SK-N-MC (cell line): ENCODE results near the gene MYCBP2.

Source experiments
- DNase-seq: peaks from one replicate; pipeline ENCODE4 v3.0.0-alpha.2; 2011; ENCODE audit warnings: low read depth, low spot score
- H3K27ac ChIP-seq: fragments of 200-600 bp; sonication (generic); 2 replicates; pipeline ENCODE4 v1.5.1; 2016; ENCODE audit warnings: mixed run types
- H3K36me3 ChIP-seq: fragments of 200-600 bp; sonication (generic); 2 replicates; pipeline ENCODE4 v1.6.1; 2017; ENCODE audit warnings: antibody characterized with exemption, low read length, mixed read lengths; ENCODE audit not compliant: insufficient read depth
- H3K4me3 ChIP-seq: fragments of 200-600 bp; sonication (generic); 2 replicates; pipeline ENCODE4 v1.5.1; 2016
- H3K9ac ChIP-seq: fragments of 200-600 bp; sonication (generic); 2 replicates; pipeline ENCODE4 v1.8.0; 2017; ENCODE audit warnings: mixed run types, mixed read lengths; ENCODE audit not compliant: insufficient read length
- H3K9me3 ChIP-seq: fragments of 200-600 bp; sonication (generic); 2 replicates; pipeline ENCODE4 v1.6.1; 2017; ENCODE audit warnings: low read depth, mild to moderate bottlenecking, antibody characterized with exemption, low read length, moderate library complexity, mixed read lengths
- EZH2 ChIP-seq: fragments of 200-600 bp; sonication (generic); IDR thresholded peaks from one replicate; pipeline ENCODE4 v1.6.1; 2017; ENCODE audit warnings: antibody characterized with exemption
- FOXP2 ChIP-seq: optimal IDR thresholded peaks from 2 replicates; pipeline ENCODE3; 2011; ENCODE audit warnings: mild to moderate bottlenecking, moderate library complexity; ENCODE audit not compliant: insufficient read depth; ENCODE audit errors: extremely low read length, control extremely low read depth
- POLR2AphosphoS5 ChIP-seq: IDR thresholded peaks from 2 replicates; pipeline ENCODE4 v1.6.1; 2012; ENCODE audit warnings: mild to moderate bottlenecking, low read depth, low read length, borderline replicate concordance

The MYCBP2 gene

DNA sequence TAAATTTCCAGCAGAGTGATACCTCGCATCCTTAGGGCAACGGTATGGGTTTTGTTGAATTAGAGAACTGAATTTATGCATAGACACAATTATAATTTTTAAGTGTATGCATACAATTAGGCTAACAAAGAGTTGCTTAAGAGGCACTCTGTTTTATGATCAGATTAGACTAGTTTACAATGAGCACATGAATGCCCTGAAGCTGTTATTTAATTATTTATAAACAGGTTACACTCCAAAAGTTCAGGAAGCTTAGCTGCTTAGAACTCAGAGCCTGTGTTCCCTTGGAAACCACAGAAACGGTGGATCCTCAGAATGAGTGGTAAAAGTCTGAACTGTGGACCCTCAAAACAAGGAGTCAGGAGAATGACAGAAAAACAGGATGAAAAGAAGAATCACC, 227.5 kb downstream of the MYCBP2 start:
- no peak overlapping the region for H3K4me3 ChIP-seq
- H3K36me3 ChIP-seq: peaks cover 27% of the 10 kb centered on the region
- H3K27ac ChIP-seq: no peak overlapping the region
- no peak for DNase-seq
- TF ChIP-seq FOXP2 (no peak), POLR2AphosphoS5 (no peak)
- no peaks in the 10 kb centered on the region for H3K9me3 ChIP-seq
- H3K9ac ChIP-seq: no peak overlapping the region

DNA sequence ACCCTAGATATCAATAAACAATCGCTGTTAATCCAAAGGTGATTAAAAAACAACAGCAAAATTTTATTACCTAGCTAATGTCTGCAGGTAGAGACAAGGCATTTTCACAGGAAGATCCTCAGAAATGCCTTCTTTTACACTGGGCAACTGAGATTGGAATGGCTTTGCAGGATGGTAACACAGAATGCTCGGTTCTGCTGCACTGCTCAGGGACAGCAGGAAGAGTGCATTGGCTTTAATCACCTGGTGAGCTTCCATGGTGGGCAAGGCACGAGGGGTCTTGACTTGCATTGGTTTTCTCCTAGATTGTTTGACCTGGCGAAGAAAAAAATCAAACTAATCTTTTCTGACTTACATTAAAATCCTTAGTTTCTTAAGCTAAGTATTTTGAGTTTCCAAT, 231.6 kb downstream of the MYCBP2 start:
- TF ChIP-seq POLR2AphosphoS5: no peak
- no peak for TF ChIP-seq FOXP2
- no peak for TF ChIP-seq EZH2
- Histone ChIP-seq H3K9me3 (no peaks in the 10 kb centered on the region), H3K36me3 (peaks cover 37% of the 10 kb centered on the region), H3K4me3 (no peak overlapping the region), H3K27ac (no peak overlapping the region), H3K9ac (no peak overlapping the region)
- no peak for DNase-seq

- DNase-seq: no peak
- Histone ChIP-seq H3K9ac (no peak overlapping the region), H3K4me3 (no peak overlapping the region), H3K27ac (no peak overlapping the region), H3K36me3 (peaks cover 37% of the 10 kb centered on the region), H3K9me3 (no peaks in the 10 kb centered on the region)
- TF ChIP-seq FOXP2 (no peak), POLR2AphosphoS5 (no peak), EZH2 (no peak)
Observed at GRCh38 chr13:77094773-77095172, 232.1 kb downstream of the MYCBP2 start.

GRCh38 chr13:77093735-77094134, 233.2 kb downstream of the MYCBP2 start:
- Histone ChIP-seq H3K36me3 (peaks cover 37% of the 10 kb centered on the region), H3K9me3 (no peaks in the 10 kb centered on the region), H3K27ac (no peak overlapping the region), H3K9ac (no peak overlapping the region), H3K4me3 (no peak overlapping the region)
- no peak for DNase-seq
- TF ChIP-seq EZH2 (no peak), POLR2AphosphoS5 (no peak), FOXP2 (no peak)

- Histone ChIP-seq H3K36me3 (peaks cover 48% of the 10 kb centered on the region), H3K9me3 (no peaks in the 10 kb centered on the region), H3K27ac (no peak overlapping the region), H3K4me3 (no peak overlapping the region), H3K9ac (no peak overlapping the region)
- DNase-seq: no peak
- TF ChIP-seq FOXP2 (no peak), POLR2AphosphoS5 (no peak), EZH2 (no peak)
Observed at GRCh38 chr13:77084755-77085154, 242.1 kb downstream of the MYCBP2 start.

- Histone ChIP-seq H3K27ac (no peak overlapping the region), H3K36me3 (peaks cover 74% of the 10 kb centered on the region), H3K9me3 (no peaks in the 10 kb centered on the region), H3K9ac (no peak overlapping the region), H3K4me3 (no peak overlapping the region)
- no peak for DNase-seq
- TF ChIP-seq FOXP2: no peak
- TF ChIP-seq EZH2: no peak
- TF ChIP-seq POLR2AphosphoS5: no peak
Observed at GRCh38 chr13:77079902-77080413, 246.9 kb downstream of the MYCBP2 start.

DNA sequence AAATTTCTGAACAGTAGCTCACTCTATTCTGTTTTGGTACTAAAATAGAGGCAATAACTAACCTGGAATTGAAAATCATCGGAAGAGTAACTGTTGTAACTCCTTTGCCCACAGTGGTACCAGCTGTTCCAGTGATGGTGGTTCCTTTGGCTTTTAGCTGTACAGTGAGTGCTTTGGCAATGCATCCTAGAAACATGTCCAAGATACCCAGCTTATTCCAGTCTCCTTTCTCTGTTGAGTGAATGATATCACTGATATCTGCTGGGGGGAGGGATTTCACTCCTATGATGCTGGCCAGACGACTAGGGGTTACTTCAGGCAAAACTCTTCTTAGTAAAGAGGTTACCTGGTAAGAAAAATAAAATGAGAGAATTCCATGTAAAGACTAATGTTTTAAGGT, 259.4 kb downstream of the MYCBP2 start:
- Histone ChIP-seq H3K36me3 (peaks cover 54% of the 10 kb centered on the region), H3K9ac (no peak overlapping the region), H3K27ac (no peak overlapping the region), H3K4me3 (no peak overlapping the region), H3K9me3 (no peaks in the 10 kb centered on the region)
- TF ChIP-seq FOXP2 (no peak), EZH2 (no peak), POLR2AphosphoS5 (no peak)
- DNase-seq: no peak

DNA sequence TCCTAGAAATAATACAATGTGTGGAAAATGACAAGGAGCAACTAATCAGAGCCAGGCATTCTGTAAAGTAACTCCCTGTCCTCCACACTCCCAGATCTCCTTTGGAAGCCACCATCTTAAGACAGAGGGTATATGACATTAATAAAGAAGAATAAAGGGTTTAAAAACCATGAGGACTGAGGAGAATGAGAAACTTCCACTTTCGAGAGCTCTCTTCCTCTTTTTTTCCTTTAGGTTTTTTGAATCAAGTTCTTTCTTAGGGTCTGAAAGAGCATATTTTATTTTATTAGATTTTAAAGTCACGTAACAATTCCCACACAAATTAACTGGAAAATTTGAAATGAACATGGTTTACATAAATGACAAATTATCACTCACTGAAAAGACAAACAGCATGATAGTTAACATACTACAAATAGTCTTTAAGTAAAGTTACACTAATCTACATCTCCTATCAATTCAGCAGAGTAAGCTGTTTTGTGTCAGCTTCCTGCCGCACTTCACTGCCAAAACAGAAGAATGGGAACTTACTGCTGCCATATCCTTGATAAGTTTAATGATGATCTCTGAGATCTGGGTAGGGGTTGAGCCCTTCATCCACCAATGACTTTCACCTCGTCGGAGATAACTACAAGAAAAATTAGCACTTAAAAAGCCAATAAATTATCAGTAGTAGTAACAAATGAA, 261.3 kb downstream of the MYCBP2 start:
- H3K9ac ChIP-seq: no peak overlapping the region
- no peaks in the 10 kb centered on the region for H3K9me3 ChIP-seq
- TF ChIP-seq FOXP2 (no peak), EZH2 (no peak)
- H3K4me3 ChIP-seq: no peak overlapping the region
- H3K27ac ChIP-seq: peak overlapping the region; percentile 28; the same call in 1 of the 2 replicates
- no peak for DNase-seq
- H3K36me3 ChIP-seq: peaks cover 70% of the 10 kb centered on the region

- H3K27ac ChIP-seq: no peak overlapping the region
- no peaks in the 10 kb centered on the region for H3K9me3 ChIP-seq
- H3K9ac ChIP-seq: no peak overlapping the region
- no peak for TF ChIP-seq FOXP2
- TF ChIP-seq POLR2AphosphoS5: no peak
- TF ChIP-seq EZH2: no peak
- no peak for DNase-seq
- no peak overlapping the region for H3K4me3 ChIP-seq
- peaks cover 63% of the 10 kb centered on the region for H3K36me3 ChIP-seq
Observed at GRCh38 chr13:77062097-77062496, 264.8 kb downstream of the MYCBP2 start.
